Esophagus squamous epithelium (tissue), 4 donors: Measurements from ENCODE around the gene RPE65.

Experiments
- POLR2A ChIP-seq, 4 donors: fragments of 450-650 bp; IDR thresholded peaks; one replicate each; pipeline ENCODE4 v1.6.1; 2017; ENCODE audit warnings: antibody characterized with exemption in 4 of 4, mild to moderate bottlenecking in 4 of 4, moderate library complexity in 3 of 4
- TF ChIP-seq, protein P1 (sequence below), 6 experiments: fragments of 450-650 bp in 4 of 6; fragments of 200-600 bp in 2 of 6; sonication (generic) in 2 of 6; IDR thresholded peaks; one replicate each; pipeline ENCODE4 v1.5.1; 2016 to 2019; ENCODE audit warnings: antibody characterized with exemption in 6 of 6, mild to moderate bottlenecking in 4 of 6, moderate library complexity in 4 of 6

DNA sequence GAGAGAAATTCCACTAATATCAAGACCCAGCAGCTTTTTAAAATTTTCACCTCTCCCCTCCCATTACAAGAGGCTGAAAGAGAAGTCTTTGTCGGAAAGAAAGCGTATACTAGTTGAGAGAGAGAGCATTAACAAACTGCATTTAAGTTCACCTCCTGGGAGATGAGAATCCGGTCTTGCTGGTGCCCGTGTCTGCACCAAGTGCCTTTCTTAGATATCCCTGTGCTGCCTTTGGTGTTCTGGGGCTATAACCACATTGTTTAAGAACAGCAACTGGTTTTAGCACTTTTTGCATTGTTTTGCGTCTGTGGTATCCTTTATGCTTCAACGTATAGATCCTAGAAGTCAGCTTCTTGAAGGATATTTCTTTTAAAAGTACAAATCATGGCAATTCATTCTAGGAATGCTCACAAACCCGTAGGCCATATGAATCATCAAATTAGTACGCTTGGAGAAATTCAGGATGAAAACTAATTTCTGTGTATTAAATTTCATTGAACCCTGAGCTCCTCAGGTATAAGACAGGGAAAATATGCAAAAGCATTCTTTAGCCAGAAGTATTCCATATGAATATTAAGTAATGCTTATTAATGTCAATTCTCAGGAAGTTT, 3.4 kb upstream of the RPE65 start:
- TF ChIP-seq, protein P1, sequence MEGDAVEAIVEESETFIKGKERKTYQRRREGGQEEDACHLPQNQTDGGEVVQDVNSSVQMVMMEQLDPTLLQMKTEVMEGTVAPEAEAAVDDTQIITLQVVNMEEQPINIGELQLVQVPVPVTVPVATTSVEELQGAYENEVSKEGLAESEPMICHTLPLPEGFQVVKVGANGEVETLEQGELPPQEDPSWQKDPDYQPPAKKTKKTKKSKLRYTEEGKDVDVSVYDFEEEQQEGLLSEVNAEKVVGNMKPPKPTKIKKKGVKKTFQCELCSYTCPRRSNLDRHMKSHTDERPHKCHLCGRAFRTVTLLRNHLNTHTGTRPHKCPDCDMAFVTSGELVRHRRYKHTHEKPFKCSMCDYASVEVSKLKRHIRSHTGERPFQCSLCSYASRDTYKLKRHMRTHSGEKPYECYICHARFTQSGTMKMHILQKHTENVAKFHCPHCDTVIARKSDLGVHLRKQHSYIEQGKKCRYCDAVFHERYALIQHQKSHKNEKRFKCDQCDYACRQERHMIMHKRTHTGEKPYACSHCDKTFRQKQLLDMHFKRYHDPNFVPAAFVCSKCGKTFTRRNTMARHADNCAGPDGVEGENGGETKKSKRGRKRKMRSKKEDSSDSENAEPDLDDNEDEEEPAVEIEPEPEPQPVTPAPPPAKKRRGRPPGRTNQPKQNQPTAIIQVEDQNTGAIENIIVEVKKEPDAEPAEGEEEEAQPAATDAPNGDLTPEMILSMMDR (IDR thresholded peaks at IDR 0.05): no peak
- TF ChIP-seq POLR2A (IDR thresholded peaks at IDR 0.05): no peak
